ENCODE data around the gene PTN.

The PTN gene

GRCh38 chr7:137302081-137302480 is 41.5 kb downstream of the PTN start:
- Histone ChIP-seq H3K36me3 (ENCODE audit: control insufficient read depth in 2 of 2, insufficient read depth in 1 of 2, low read length in 2 of 2) (no peaks in the 10 kb centered on the region), H3K27ac (ENCODE audit: extremely low read depth, low read depth, low read length) (no peak overlapping the region), H3K4me1 (ENCODE audit: control insufficient read depth, insufficient read depth, low read length) (no peaks in the 10 kb centered on the region), H3K4me3 (ENCODE audit: low read depth, low read length) (no peak overlapping the region), H3K9me3 (ENCODE audit: control insufficient read depth, insufficient read depth, low read depth, low read length) (no peaks in the 10 kb centered on the region)
- CTCF ChIA-PET = no interaction called here
- POLR2A ChIA-PET = no interaction called here
- no peak for TF ChIP-seq ZNF621 (tag by site-specific recombination; IDR thresholded peaks at IDR 0.05)
- no peak for TF ChIP-seq ZBTB49 (tag by site-specific recombination; IDR thresholded peaks at IDR 0.05; ENCODE audit: low read depth)
- no peak for TF ChIP-seq ZBTB17 (tag by site-specific recombination; IDR thresholded peaks at IDR 0.05)
- TF ChIP-seq ZNF302 (tag by site-specific recombination; IDR thresholded peaks at IDR 0.05; ENCODE audit: low read depth) = no peak
- TF ChIP-seq ZNF221 (tag by site-specific recombination; IDR thresholded peaks at IDR 0.05; ENCODE audit: borderline replicate concordance) = no peak
- TF ChIP-seq TRIM28 (IDR thresholded peaks at IDR 0.05; ENCODE audit: borderline replicate concordance, low read length) = no peak
- TF ChIP-seq PRDM6 (tag by site-specific recombination; IDR thresholded peaks at IDR 0.05) = no peak
- no peak for TF ChIP-seq ZNF843 (tag by site-specific recombination; IDR thresholded peaks at IDR 0.05)
- TF ChIP-seq ZNF140 (tag by site-specific recombination; IDR thresholded peaks at IDR 0.05) = no peak
- TF ChIP-seq ZNF596 (tag by site-specific recombination; IDR thresholded peaks at IDR 0.05) = no peak
- no peak for TF ChIP-seq ZNF792 (tag by site-specific recombination; IDR thresholded peaks at IDR 0.05)
- no peak for TF ChIP-seq ZEB2 (tag by site-specific recombination; IDR thresholded peaks at IDR 0.05)
- no peak for TF ChIP-seq ZNF248 (tag by site-specific recombination; IDR thresholded peaks at IDR 0.05)
- TF ChIP-seq ZNF600 (tag by site-specific recombination; IDR thresholded peaks at IDR 0.05) = no peak
- no peak for TF ChIP-seq GLIS2 (tag by site-specific recombination; IDR thresholded peaks at IDR 0.05)
- TF ChIP-seq ZNF146 (tag by site-specific recombination; IDR thresholded peaks at IDR 0.05) = no peak
- TF ChIP-seq ZNF433 (tag by site-specific recombination; IDR thresholded peaks at IDR 0.05; ENCODE audit: low read depth) = no peak
- no peak for TF ChIP-seq ZNF404 (tag by site-specific recombination; IDR thresholded peaks at IDR 0.05)
- TF ChIP-seq ZNF211 (tag by site-specific recombination; IDR thresholded peaks at IDR 0.05; ENCODE audit: low read depth) = no peak
- no peak for TF ChIP-seq ZNF664 (tag by site-specific recombination; IDR thresholded peaks at IDR 0.05)

- CTCF ChIA-PET = interaction anchor here (1.0 kb wide), 1 partner anchor 10 kb away, joined by 3 read pairs; no protein-coding TSS in a partner anchor
- no peak overlapping the region for H3K4me3 ChIP-seq (ENCODE audit: low read depth, low read length)
- no peak overlapping the region for H3K27ac ChIP-seq (ENCODE audit: extremely low read depth, low read depth, low read length)
- no peaks in the 10 kb centered on the region for H3K4me1 ChIP-seq (ENCODE audit: control insufficient read depth, insufficient read depth, low read length)
- no peaks in the 10 kb centered on the region for H3K36me3 ChIP-seq (ENCODE audit: control insufficient read depth in 2 of 2, insufficient read depth in 1 of 2, low read length in 2 of 2)
- H3K9me3 ChIP-seq (ENCODE audit: control insufficient read depth, insufficient read depth, low read depth, low read length) = no peaks in the 10 kb centered on the region
- POLR2A ChIA-PET = no interaction called here
- no peak for TF ChIP-seq ZNF707 (tag by site-specific recombination; IDR thresholded peaks at IDR 0.05)
- no peak for TF ChIP-seq IKZF3 (tag by site-specific recombination; IDR thresholded peaks at IDR 0.05)
- TF ChIP-seq ZBTB20 (tag by site-specific recombination; IDR thresholded peaks at IDR 0.05) = no peak
- TF ChIP-seq ZNF768 (tag by site-specific recombination; IDR thresholded peaks at IDR 0.05) = no peak
- TF ChIP-seq ZNF121 (tag by site-specific recombination; IDR thresholded peaks at IDR 0.05) = no peak
- TF ChIP-seq ZNF18 (tag by site-specific recombination; IDR thresholded peaks at IDR 0.05) = no peak
- TF ChIP-seq ZNF623 (tag by site-specific recombination; IDR thresholded peaks at IDR 0.05) = no peak
- TF ChIP-seq ZNF433 (tag by site-specific recombination; IDR thresholded peaks at IDR 0.05; ENCODE audit: low read depth) = no peak
- no peak for TF ChIP-seq ZNF585B (tag by site-specific recombination; IDR thresholded peaks at IDR 0.05)
- no peak for TF ChIP-seq ZNF221 (tag by site-specific recombination; IDR thresholded peaks at IDR 0.05; ENCODE audit: borderline replicate concordance)
- TF ChIP-seq INSM2 (tag by site-specific recombination; IDR thresholded peaks at IDR 0.05) = no peak
- no peak for TF ChIP-seq ZNF473 (tag by site-specific recombination; IDR thresholded peaks at IDR 0.05)
These were observed 45.1 kb downstream of the PTN start for GRCh38 chr7:137298464-137298794.

Measured in HEK293 (cell line).